HFFc6 (cell line): ENCODE measurements around the gene YDJC. TPM values are rescaled to one million over a fixed set of nuclear protein-coding genes. Genes with fewer than 3 reads are reported as not detected.

ENCODE experiments used
- DNase-seq: peaks from one replicate; pipeline ENCODE4 v3.0.0-alpha.2; 2018
- H3K27ac Mint-ChIP-seq: 2 replicates; pipeline ENCODE4 v1.8.0; 2020; ENCODE audit warnings: mild to moderate bottlenecking, mixed read lengths
- H3K27me3 Mint-ChIP-seq: 2 replicates; pipeline ENCODE4 v1.8.0; 2021; ENCODE audit warnings: mild to moderate bottlenecking, moderate library complexity, mixed read lengths; ENCODE audit not compliant: insufficient read depth
- H3K36me3 Mint-ChIP-seq: 2 replicates; pipeline ENCODE4 v1.8.0; 2021; ENCODE audit warnings: low read depth, mixed read lengths
- H3K4me1 Mint-ChIP-seq: 2 replicates; pipeline ENCODE4 v1.8.0; 2020; ENCODE audit warnings: low read depth, mixed read lengths
- H3K4me3 Mint-ChIP-seq: 2 replicates; pipeline ENCODE4 v1.8.0; 2020; ENCODE audit warnings: mild to moderate bottlenecking, moderate library complexity, mixed read lengths
- H3K9me3 Mint-ChIP-seq: 2 replicates; pipeline ENCODE4 v1.8.0; 2020; ENCODE audit warnings: mild to moderate bottlenecking, mixed read lengths
- CTCF ChIP-seq: fragments of 200-600 bp; sonication (generic); IDR thresholded peaks from 2 replicates; pipeline ENCODE4 v1.5.0; 2021; ENCODE audit warnings: antibody characterized with exemption, mild to moderate bottlenecking
- total RNA-seq, 6 experiments: library from RNA; stranded (reverse); fragmentation: NEBNext Ultra II Directional; extraction: Animal tissue kit (Norgen Biotek cat#: 25700); gene quantifications; 2 replicates in 1 of 6; 3 replicates in 5 of 6; pipeline ENCODE4 v1.2.3, GENCODE V29; 2021

YDJC gene
- total RNA-seq, 6 experiments from 2014 or later, result 18.6 to 29.5 (median 20.0) TPM

GRCh38 chr22:21624880-21625791, 4.7 kb downstream of the YDJC start:
- H3K27ac Mint-ChIP-seq, result peak overlapping the region; percentile 56
- peaks cover 8% of the 10 kb centered on the region for H3K36me3 Mint-ChIP-seq
- no peak for TF ChIP-seq CTCF
- peaks cover 29% of the 10 kb centered on the region for H3K4me1 Mint-ChIP-seq
- H3K9me3 Mint-ChIP-seq, result no peaks in the 10 kb centered on the region; the same call in 1 of the 2 replicates
- H3K27me3 Mint-ChIP-seq, result peaks cover 10% of the 10 kb centered on the region
- no peak overlapping the region for H3K4me3 Mint-ChIP-seq
- no peak for DNase-seq

DNA sequence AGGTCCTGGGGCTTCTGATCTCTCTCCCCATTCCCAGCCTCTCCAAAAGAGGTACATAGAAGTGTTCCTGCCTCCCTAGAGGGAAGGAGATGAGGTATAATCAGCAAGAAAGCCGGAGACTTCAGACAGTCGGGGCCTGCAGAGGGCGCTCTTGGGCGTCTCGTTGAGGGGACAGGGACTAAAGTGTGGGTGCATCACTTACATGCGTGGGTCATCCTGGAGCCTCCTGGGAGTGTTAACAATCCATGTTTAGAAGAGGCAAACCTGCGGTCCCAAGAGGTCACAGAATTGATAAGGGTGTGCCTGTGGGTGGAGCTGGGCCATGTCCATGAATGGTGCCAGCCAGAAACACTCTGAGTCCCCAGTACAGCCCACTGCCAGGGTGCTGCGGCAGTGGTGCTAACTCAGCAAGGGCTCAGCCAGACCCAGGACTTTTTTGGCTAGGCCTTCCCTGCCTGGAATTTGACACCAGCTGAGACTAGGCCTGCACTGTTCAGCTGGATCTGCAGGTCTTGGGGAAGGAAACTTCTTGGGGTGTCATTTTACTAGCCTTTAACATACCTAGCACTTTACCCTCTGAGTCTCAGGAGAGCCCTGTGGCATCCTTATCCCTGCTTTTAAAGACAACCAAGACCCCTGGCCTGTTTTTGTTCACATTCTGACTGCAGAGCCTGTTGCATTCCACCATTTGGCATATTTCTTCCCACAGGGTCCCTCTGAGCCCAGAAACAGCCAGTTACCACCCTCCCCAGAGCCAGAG, 5.5 kb downstream of the YDJC start:
- no peak for DNase-seq
- H3K27me3 Mint-ChIP-seq, result peaks cover 11% of the 10 kb centered on the region
- H3K36me3 Mint-ChIP-seq, result peaks cover 8% of the 10 kb centered on the region
- H3K4me3 Mint-ChIP-seq, result no peak overlapping the region
- H3K9me3 Mint-ChIP-seq, result no peaks in the 10 kb centered on the region; the same call in 1 of the 2 replicates
- TF ChIP-seq CTCF, result peak; percentile 78
- H3K4me1 Mint-ChIP-seq, result peaks cover 29% of the 10 kb centered on the region
- H3K27ac Mint-ChIP-seq, result peak overlapping the region; percentile 56

DNA sequence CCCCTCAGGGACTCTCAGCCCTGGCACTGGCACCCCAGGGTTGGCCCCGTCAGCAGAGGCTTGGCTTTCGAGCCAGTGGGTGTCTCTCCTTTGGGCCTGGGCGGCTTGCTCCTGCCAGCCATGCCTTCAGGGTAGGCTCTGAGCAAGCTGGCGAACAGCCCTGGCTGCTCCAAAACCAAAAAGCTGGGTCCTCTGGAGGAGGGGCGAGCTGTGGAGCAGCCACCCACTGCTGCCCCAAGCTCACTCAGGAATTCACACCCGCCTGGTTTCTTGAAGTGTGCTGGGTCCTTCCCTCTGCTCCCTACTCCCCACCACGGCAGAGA, 6.2 kb downstream of the YDJC start:
- Mint-ChIP-seq H3K9me3 (no peaks in the 10 kb centered on the region; the same call in 1 of the 2 replicates), H3K4me1 (peaks cover 29% of the 10 kb centered on the region), H3K4me3 (no peak overlapping the region), H3K27ac (no peak overlapping the region; the same call in 1 of the 2 replicates), H3K27me3 (peaks cover 14% of the 10 kb centered on the region), H3K36me3 (peaks cover 8% of the 10 kb centered on the region)
- TF ChIP-seq CTCF, result no peak
- DNase-seq, result no peak

DNA sequence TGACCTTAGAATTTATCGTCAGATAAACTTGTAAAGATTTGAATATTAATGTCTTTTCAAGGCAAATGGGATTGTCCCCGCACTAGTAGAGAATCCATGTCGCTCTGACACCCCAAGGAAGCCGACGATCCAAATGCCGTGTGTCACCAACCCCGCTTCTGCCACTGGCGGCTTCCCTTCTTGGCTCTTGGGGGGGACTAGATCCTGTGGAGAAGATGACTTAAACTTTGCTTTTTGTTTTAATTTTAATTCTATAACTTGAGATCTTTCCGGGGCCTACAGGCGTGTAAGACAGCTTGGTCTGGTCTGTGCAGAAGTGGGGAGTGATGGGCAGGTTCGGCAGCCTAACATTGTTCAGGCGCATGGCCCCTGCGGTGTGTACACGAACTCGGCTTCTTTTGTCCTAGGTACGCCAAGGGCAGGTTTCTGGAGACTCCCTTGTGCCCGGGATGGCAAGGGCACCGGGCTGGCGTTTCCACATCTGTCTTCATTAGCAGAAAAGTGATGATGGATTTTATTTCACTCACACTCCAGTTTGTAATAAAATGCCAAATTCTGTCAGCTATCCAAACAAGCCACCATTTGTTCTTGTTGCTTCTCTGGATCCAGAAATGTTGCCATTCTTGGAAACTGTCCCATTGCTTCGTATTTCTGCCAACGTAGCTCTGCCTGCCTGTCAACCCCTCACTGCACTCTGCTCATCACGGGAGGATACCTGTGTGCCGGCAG, 6.7 kb downstream of the YDJC start:
- Mint-ChIP-seq H3K27ac (peak overlapping the region; percentile 9), H3K9me3 (no peaks in the 10 kb centered on the region; the same call in 1 of the 2 replicates), H3K4me3 (0 out of 2 replicates have a peak overlapping the region, but pooled peaks have one; percentile 15), H3K4me1 (peaks cover 26% of the 10 kb centered on the region), H3K36me3 (peaks cover 4% of the 10 kb centered on the region), H3K27me3 (peaks cover 16% of the 10 kb centered on the region)
- DNase-seq, result no peak
- TF ChIP-seq CTCF, result no peak
